ENCODE data around the gene SLC35F5. TPM values are rescaled to one million over a fixed set of nuclear protein-coding genes. Genes with fewer than 3 reads are reported as not detected.
"Not testable (repeated sequence)": the region's sequence is repeated elsewhere in the genome, so short reads cannot be mapped to it uniquely, and the experiment has no call there.

Gene SLC35F5
- total RNA-seq, 4 donors from 2014 or later: 43.9 to 75.3 (median 58.0) TPM

GRCh38 chr2:113777371-113777770 lies 20.9 kb upstream of the SLC35F5 start:
- WGBS, 2 donors: 95 to 97% methylated on average over 3 of the region's 3 CpGs
- DNase-seq: no peak
- TF ChIP-seq CTCF (IDR thresholded peaks at IDR 0.05): no peak
- TF ChIP-seq POLR2A (IDR thresholded peaks at IDR 0.05): no peak
- peaks cover 0 to 3% (median 0%) of the 10 kb centered on the region in 4 donors for H3K27me3 ChIP-seq
- H3K4me3 ChIP-seq: no peak overlapping the region
- H3K4me1 ChIP-seq: no peaks in the 10 kb centered on the region
- no peak overlapping the region for H3K27ac ChIP-seq
- no peaks in the 10 kb centered on the region for H3K36me3 ChIP-seq
- no peaks in the 10 kb centered on the region for H3K9me3 ChIP-seq
- intact Hi-C loops (cut with DNase I): no loop called here

GRCh38 chr2:113776949-113777348 lies 20.5 kb upstream of the SLC35F5 start:
- Histone ChIP-seq H3K27me3 (peaks cover 0 to 3% (median 0%) of the 10 kb centered on the region in 4 donors), H3K9me3 (no peaks in the 10 kb centered on the region), H3K27ac (no peak overlapping the region), H3K36me3 (no peaks in the 10 kb centered on the region), H3K4me3 (no peak overlapping the region), H3K4me1 (no peaks in the 10 kb centered on the region)
- WGBS, 2 donors: 67 to 68% methylated on average over 4 of the region's 4 CpGs
- no peak for DNase-seq
- intact Hi-C loops (cut with DNase I): no loop called here
- no peak for TF ChIP-seq POLR2A (IDR thresholded peaks at IDR 0.05)
- TF ChIP-seq CTCF (IDR thresholded peaks at IDR 0.05): no peak

- H3K27ac ChIP-seq; DNase-seq; H3K9me3 ChIP-seq; H3K4me1 ChIP-seq; H3K27me3 ChIP-seq; H3K4me3 ChIP-seq; intact Hi-C loops (cut with DNase I); H3K36me3 ChIP-seq: not testable (repeated sequence)
- WGBS, 2 donors: 71 to 76% methylated on average over 6 of the region's 6 CpGs
These were observed 18.2 kb upstream of the SLC35F5 start for GRCh38 chr2:113774616-113775015.

- 87 to 89% methylated on average over 3 of the region's 3 CpGs for WGBS, 2 donors
- intact Hi-C loops (cut with DNase I): no loop called here
- no peak for TF ChIP-seq POLR2A (IDR thresholded peaks at IDR 0.05)
- no peak for TF ChIP-seq CTCF (IDR thresholded peaks at IDR 0.05)
- Histone ChIP-seq H3K36me3 (no peaks in the 10 kb centered on the region), H3K27me3 (no peaks in the 10 kb centered on the region), H3K4me3 (no peak overlapping the region), H3K9me3 (no peaks in the 10 kb centered on the region), H3K4me1 (no peaks in the 10 kb centered on the region), H3K27ac (no peak overlapping the region)
- DNase-seq: no peak
These were observed 14.5 kb upstream of the SLC35F5 start for GRCh38 chr2:113770929-113771328.

- H3K9me3 ChIP-seq: no peaks in the 10 kb centered on the region
- TF ChIP-seq CTCF (IDR thresholded peaks at IDR 0.05): no peak
- no peaks in the 10 kb centered on the region for H3K36me3 ChIP-seq
- H3K4me3 ChIP-seq: no peak overlapping the region
- DNase-seq: no peak
- H3K27me3 ChIP-seq: no peaks in the 10 kb centered on the region
- H3K27ac ChIP-seq: no peak overlapping the region
- 79 to 96% methylated on average over 2 to 3 of the region's 3 CpGs for WGBS, 2 donors
- no peaks in the 10 kb centered on the region for H3K4me1 ChIP-seq
- intact Hi-C loops (cut with DNase I): no loop called here
These were observed 13.1 kb upstream of the SLC35F5 start for GRCh38 chr2:113769555-113769954.

GRCh38 chr2:113768770-113769169 lies 12.3 kb upstream of the SLC35F5 start:
- 88 to 90% methylated on average over 1 of the region's 1 CpG for WGBS, 2 donors
- H3K9me3 ChIP-seq: no peaks in the 10 kb centered on the region
- H3K27me3 ChIP-seq: no peaks in the 10 kb centered on the region
- no peaks in the 10 kb centered on the region for H3K4me1 ChIP-seq
- H3K27ac ChIP-seq: no peak overlapping the region
- TF ChIP-seq POLR2A (IDR thresholded peaks at IDR 0.05) (no peak), CTCF (IDR thresholded peaks at IDR 0.05) (no peak)
- no peak overlapping the region for H3K4me3 ChIP-seq
- no peak for DNase-seq
- no peaks in the 10 kb centered on the region for H3K36me3 ChIP-seq
- intact Hi-C loops (cut with DNase I): no loop called here
